Measurements from ENCODE around the gene ZMAT2.
"Not testable (repeated sequence)": the region's sequence is repeated elsewhere in the genome, so short reads cannot be mapped to it uniquely, and the experiment has no call there.

Gene ZMAT2, protein sequence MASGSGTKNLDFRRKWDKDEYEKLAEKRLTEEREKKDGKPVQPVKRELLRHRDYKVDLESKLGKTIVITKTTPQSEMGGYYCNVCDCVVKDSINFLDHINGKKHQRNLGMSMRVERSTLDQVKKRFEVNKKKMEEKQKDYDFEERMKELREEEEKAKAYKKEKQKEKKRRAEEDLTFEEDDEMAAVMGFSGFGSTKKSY

DNA sequence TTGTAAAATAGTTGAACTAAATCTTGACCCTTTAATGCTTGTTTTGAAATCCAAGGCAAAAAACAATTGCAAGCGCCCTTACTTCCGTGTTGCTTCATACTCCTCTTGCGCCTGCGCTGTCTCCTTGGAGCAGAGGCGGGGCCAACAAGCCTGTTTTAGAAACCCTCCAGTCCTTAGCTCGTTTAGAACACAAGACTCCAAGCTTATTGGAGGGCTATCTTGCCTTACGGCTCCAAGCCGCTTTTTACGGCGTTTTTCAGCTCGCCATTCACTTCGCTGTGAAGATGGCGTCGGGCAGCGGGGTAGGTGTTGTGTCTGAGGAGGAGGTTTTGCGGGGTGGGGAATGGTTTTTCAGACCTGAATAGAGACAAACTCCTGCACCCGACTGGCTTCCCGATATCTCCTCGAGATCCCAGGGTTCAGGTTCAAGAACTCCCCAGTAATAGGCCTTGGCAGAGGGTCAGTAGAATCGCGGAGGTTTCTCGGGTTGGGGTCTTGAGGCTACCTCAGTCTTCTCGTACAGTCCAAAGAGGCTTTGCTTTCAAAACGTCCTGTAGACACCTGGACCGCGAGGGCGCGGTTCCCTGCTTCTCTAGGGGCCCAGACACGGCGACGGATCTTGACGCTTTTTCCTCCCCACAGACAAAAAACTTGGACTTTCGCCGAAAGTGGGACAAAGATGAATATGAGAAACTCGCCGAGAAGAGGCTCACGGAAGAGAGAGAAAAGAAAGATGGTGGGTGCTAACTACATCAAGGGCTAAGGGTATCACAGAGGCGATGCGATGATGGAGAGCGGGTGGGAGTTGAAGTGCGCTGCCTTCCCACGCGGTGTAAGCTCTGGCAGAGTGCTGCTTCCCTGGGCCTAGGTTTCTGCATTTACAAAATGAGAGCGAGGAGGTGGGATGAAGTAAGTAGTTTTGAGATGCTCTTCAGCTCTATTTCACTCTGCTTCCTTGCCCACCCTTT is at the start of gene ZMAT2:
Gene ZMAT2 (plus strand): TSS at position 271 of the 968 bp plus-strand sequence. CDS start 14 bp downstream, at position 285.
- TF ChIP-seq EZH2phosphoT487 (IDR thresholded peaks at IDR 0.05; ENCODE audit: low read length) = no peak
- no peak for TF ChIP-seq CTCF (IDR thresholded peaks at IDR 0.05; ENCODE audit: low read length)
- no peak for TF ChIP-seq EZH2 (optimal IDR thresholded peaks at IDR 0.05; ENCODE audit: low read depth, low read length)
- DNase-seq = peak; percentile 99
- Histone ChIP-seq H3K9ac (ENCODE audit: low read length) (peak within 1 kb of the TSS; percentile 74), H3K27ac (ENCODE audit: low read length) (no peak within 1 kb of the TSS), H3K4me3 (ENCODE audit: low read length) (peak within 1 kb of the TSS; percentile 92), H3F3A (ENCODE audit: insufficient read depth, low read length) (no peaks in the 10 kb centered on the region), H3K9me2 (replicated peaks; ENCODE audit: insufficient read depth, low read length) (no peaks in the 10 kb centered on the region), H4K20me1 (ENCODE audit: insufficient read depth, low read length) (no peaks in the 10 kb centered on the region), H2AFZ (ENCODE audit: low read length) (peak within 1 kb of the TSS; percentile 73), H3K27me3 (replicated peaks; ENCODE audit: insufficient read depth, low read length) (no peaks in the 10 kb centered on the region), H3K4me1 (ENCODE audit: low read length) (peaks cover 6% of the 10 kb centered on the region), H3K9me3 (replicated peaks; ENCODE audit: insufficient read depth, low read length) (no peaks in the 10 kb centered on the region), H3K79me2 (ENCODE audit: low read length) (peaks cover 24% of the 10 kb centered on the region), H3K4me2 (ENCODE audit: low read depth, low read length) (peak within 1 kb of the TSS; percentile 71), H3K36me3 (replicated peaks; ENCODE audit: insufficient read depth, low read length) (peaks cover 20% of the 10 kb centered on the region)

DNA sequence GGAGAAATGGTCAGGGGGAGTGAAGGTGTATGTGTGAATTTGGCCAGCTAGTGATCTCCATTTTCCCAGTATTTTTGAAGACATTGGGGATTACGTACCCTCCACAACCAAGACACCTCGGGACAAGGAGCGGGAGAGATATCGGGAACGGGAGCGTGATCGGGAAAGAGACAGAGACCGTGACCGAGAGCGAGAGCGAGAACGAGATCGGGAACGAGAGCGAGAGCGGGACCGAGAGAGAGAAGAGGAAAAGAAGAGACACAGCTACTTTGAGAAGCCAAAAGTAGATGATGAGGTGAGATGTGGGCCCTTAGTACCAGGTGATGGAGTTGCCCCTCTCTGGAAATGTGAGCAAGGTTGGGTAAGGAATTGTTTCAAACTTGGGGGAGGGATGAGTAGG is 41.4 kb upstream of the ZMAT2 start:
- no peak overlapping the region for H3K27ac ChIP-seq (ENCODE audit: low read length)
- H3K79me2 ChIP-seq (ENCODE audit: low read length) = no peaks in the 10 kb centered on the region
- H3K9me3 ChIP-seq (replicated peaks; ENCODE audit: insufficient read depth, low read length) = no peaks in the 10 kb centered on the region
- H3K4me3 ChIP-seq (ENCODE audit: low read length) = no peak overlapping the region
- TF ChIP-seq EZH2 (optimal IDR thresholded peaks at IDR 0.05; ENCODE audit: low read depth, low read length) (no peak), CTCF (IDR thresholded peaks at IDR 0.05; ENCODE audit: low read length) (no peak), EZH2phosphoT487 (IDR thresholded peaks at IDR 0.05; ENCODE audit: low read length) (no peak)
- no peak overlapping the region for H3K9ac ChIP-seq (ENCODE audit: low read length)
- no peaks in the 10 kb centered on the region for H3K27me3 ChIP-seq (replicated peaks; ENCODE audit: insufficient read depth, low read length)
- peaks cover 13% of the 10 kb centered on the region for H3K36me3 ChIP-seq (replicated peaks; ENCODE audit: insufficient read depth, low read length)
- no peaks in the 10 kb centered on the region for H3K9me2 ChIP-seq (replicated peaks; ENCODE audit: insufficient read depth, low read length)
- no peak overlapping the region for H2AFZ ChIP-seq (ENCODE audit: low read length)
- no peaks in the 10 kb centered on the region for H4K20me1 ChIP-seq (ENCODE audit: insufficient read depth, low read length)
- no peak for DNase-seq
- no peaks in the 10 kb centered on the region for H3K4me1 ChIP-seq (ENCODE audit: low read length)
- peaks cover 7% of the 10 kb centered on the region for H3F3A ChIP-seq (ENCODE audit: insufficient read depth, low read length)
- no peak overlapping the region for H3K4me2 ChIP-seq (ENCODE audit: low read depth, low read length)

GRCh38 chr5:140660371-140660770 is 39.9 kb upstream of the ZMAT2 start:
- H3K27ac ChIP-seq (ENCODE audit: low read length); H3K9me3 ChIP-seq (replicated peaks; ENCODE audit: insufficient read depth, low read length); H4K20me1 ChIP-seq (ENCODE audit: insufficient read depth, low read length); H3K4me3 ChIP-seq (ENCODE audit: low read length); H2AFZ ChIP-seq (ENCODE audit: low read length); H3K27me3 ChIP-seq (replicated peaks; ENCODE audit: insufficient read depth, low read length); H3K9ac ChIP-seq (ENCODE audit: low read length); H3K4me2 ChIP-seq (ENCODE audit: low read depth, low read length); H3K4me1 ChIP-seq (ENCODE audit: low read length); H3K9me2 ChIP-seq (replicated peaks; ENCODE audit: insufficient read depth, low read length); H3K79me2 ChIP-seq (ENCODE audit: low read length); DNase-seq: not testable (repeated sequence)
- peaks cover 13% of the 10 kb centered on the region for H3F3A ChIP-seq (ENCODE audit: insufficient read depth, low read length)
- H3K36me3 ChIP-seq (replicated peaks; ENCODE audit: insufficient read depth, low read length) = peaks cover 11% of the 10 kb centered on the region
